KMS-11 (cell line): ENCODE measurements around the gene PSMD13.
A peak's percentile ranks its signal among the peaks of the same experiment; 100 is the strongest.
"Not testable (repeated sequence)": the region's sequence is repeated elsewhere in the genome, so short reads cannot be mapped to it uniquely, and the experiment has no call there.

Experiments used
- H2AFZ ChIP-seq: fragments of 200-600 bp; sonication (generic); 2 replicates; pipeline ENCODE4 v1.6.1; 2016; ENCODE audit warnings: antibody characterized with exemption, mixed run types, low read depth
- H3K27ac ChIP-seq: fragments of 200-600 bp; sonication (generic); 2 replicates; pipeline ENCODE4 v1.6.1; 2016; ENCODE audit warnings: mild to moderate bottlenecking, mixed run types
- H3K27me3 ChIP-seq: fragments of 200-600 bp; sonication (generic); 2 replicates; pipeline ENCODE4 v1.6.1; 2017; ENCODE audit warnings: mild to moderate bottlenecking, low read depth, mixed run types, moderate library complexity; ENCODE audit not compliant: insufficient read depth
- H3K36me3 ChIP-seq: fragments of 200-600 bp; sonication (generic); 2 replicates; pipeline ENCODE4 v1.6.1; 2017; ENCODE audit warnings: mild to moderate bottlenecking, mixed run types; ENCODE audit not compliant: insufficient read depth
- H3K4me1 ChIP-seq: fragments of 200-600 bp; sonication (generic); 2 replicates; pipeline ENCODE4 v1.6.1; 2016; ENCODE audit warnings: mild to moderate bottlenecking, low read depth, mixed run types; ENCODE audit not compliant: poor library complexity, severe bottlenecking
- H3K4me2 ChIP-seq: fragments of 200-600 bp; sonication (generic); 2 replicates; pipeline ENCODE4 v1.7.0; 2016; ENCODE audit warnings: mild to moderate bottlenecking, mixed run types
- H3K4me3 ChIP-seq: fragments of 200-600 bp; sonication (generic); IDR thresholded peaks from 2 replicates; pipeline ENCODE4 v1.6.1; 2017; ENCODE audit warnings: low read depth, low read length, mixed read lengths; ENCODE audit not compliant: insufficient read depth
- H3K79me2 ChIP-seq: fragments of 200-600 bp; sonication (generic); 2 replicates; pipeline ENCODE4 v1.6.1; 2016; ENCODE audit warnings: low read depth, mixed run types; ENCODE audit not compliant: insufficient read depth
- H3K9ac ChIP-seq: fragments of 200-600 bp; sonication (generic); 2 replicates; pipeline ENCODE4 v1.6.1; 2016; ENCODE audit warnings: mild to moderate bottlenecking, mixed run types
- H4K20me1 ChIP-seq: fragments of 200-600 bp; sonication (generic); 2 replicates; pipeline ENCODE4 v1.6.1; 2016; ENCODE audit warnings: mild to moderate bottlenecking, mixed run types; ENCODE audit not compliant: insufficient read depth
- TF ChIP-seq, protein P1 (sequence below): fragments of 200-600 bp; sonication (generic); conservative IDR thresholded peaks from 2 replicates; pipeline ENCODE4 v1.6.1; 2017; ENCODE audit warnings: low read depth, mild to moderate bottlenecking, antibody characterized with exemption, low read length, moderate library complexity, mixed read lengths

The PSMD13 gene

DNA sequence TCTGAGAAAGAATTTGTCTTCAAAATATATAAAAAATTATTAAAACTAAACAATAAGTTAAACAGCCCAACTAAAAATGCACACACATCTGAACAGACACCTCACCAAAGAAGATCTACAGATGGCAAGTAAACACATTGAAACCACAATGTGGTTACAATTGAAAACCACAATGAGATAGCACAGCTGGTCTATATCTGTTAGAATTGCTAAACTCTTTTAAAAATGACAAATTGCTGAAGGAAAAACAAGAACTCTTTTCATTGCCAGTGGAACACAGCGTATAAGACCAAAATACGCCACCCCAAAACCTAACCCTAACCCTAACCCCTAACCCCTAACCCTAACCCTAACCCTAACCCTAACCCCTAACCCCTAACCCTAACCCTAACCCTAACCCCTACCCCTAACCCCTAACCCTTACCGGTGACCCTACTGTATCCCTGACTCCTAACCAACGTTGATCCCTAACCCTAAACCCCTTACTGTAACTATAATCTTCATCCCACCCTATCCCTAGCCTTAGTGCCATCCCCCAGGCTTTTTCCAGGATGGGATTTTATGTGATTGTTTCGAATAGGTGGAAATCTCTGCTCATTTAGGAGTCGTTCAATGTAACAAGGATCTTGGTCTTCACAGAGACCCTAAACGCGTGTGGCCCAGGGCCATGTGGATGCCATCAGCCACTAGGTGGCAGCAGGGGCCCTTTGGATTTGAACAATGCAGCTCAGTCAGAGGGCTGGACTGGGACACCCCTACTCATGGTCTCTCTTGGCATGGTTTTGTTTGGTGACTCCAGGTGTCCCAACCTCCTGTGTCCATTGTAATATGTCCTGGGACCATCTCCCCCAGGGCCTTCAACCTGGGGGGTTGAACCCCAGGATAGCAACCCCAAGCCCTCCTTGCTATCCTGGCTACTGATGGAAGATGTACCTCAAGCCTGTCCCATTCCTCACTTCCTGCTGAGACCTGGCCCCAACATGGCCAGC lies 45.0 kb upstream of the PSMD13 start:
- Histone ChIP-seq H3K4me1 (peaks cover 12% of the 10 kb centered on the region), H3K27ac (peak overlapping the region; percentile 38; the same call in 1 of the 2 replicates), H3K4me2 (0 out of 2 replicates have a peak overlapping the region, but pooled peaks have one; percentile 19)
- not testable (repeated sequence) for H3K36me3 ChIP-seq, H3K4me3 ChIP-seq, H2AFZ ChIP-seq, H3K79me2 ChIP-seq, H4K20me1 ChIP-seq, H3K27me3 ChIP-seq, H3K9ac ChIP-seq
- TF ChIP-seq, protein P1, sequence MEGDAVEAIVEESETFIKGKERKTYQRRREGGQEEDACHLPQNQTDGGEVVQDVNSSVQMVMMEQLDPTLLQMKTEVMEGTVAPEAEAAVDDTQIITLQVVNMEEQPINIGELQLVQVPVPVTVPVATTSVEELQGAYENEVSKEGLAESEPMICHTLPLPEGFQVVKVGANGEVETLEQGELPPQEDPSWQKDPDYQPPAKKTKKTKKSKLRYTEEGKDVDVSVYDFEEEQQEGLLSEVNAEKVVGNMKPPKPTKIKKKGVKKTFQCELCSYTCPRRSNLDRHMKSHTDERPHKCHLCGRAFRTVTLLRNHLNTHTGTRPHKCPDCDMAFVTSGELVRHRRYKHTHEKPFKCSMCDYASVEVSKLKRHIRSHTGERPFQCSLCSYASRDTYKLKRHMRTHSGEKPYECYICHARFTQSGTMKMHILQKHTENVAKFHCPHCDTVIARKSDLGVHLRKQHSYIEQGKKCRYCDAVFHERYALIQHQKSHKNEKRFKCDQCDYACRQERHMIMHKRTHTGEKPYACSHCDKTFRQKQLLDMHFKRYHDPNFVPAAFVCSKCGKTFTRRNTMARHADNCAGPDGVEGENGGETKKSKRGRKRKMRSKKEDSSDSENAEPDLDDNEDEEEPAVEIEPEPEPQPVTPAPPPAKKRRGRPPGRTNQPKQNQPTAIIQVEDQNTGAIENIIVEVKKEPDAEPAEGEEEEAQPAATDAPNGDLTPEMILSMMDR: peak; percentile 43

DNA sequence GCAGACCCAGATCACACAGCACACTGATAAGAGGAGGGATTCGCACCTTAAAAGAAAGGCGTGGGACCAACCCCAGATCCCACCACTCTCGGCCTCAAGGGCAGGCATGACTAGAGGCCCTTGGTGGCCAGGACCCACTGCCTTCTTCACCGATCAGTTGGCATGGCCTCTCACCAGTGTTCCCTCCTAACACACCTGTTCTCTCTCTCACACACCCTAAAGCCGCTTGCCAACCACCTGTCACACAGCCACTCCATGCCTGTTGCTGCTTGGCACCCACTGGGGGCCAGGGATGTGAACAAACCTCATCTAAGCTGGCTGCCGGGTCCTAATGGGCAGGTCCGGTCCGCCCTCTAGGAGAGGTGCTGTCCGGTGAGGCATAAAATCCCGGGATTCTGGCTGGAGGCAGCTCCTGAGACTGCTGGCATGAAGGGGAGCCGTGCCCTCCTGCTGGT lies 44.1 kb upstream of the PSMD13 start, which contains the start of gene SCGB1C1:
Gene SCGB1C1 (plus strand): TSS at position 405 of the 455 bp plus-strand sequence. CDS start 22 bp downstream, at position 427.
- H3K4me3 ChIP-seq, H3K27ac ChIP-seq, H4K20me1 ChIP-seq, H3K36me3 ChIP-seq, H2AFZ ChIP-seq, H3K27me3 ChIP-seq, H3K9ac ChIP-seq, H3K79me2 ChIP-seq: not testable (repeated sequence)
- Histone ChIP-seq H3K4me1 (peaks cover 12% of the 10 kb centered on the region), H3K4me2 (0 out of 2 replicates have a peak within 1 kb of the TSS, but pooled peaks have one; percentile 19)

DNA sequence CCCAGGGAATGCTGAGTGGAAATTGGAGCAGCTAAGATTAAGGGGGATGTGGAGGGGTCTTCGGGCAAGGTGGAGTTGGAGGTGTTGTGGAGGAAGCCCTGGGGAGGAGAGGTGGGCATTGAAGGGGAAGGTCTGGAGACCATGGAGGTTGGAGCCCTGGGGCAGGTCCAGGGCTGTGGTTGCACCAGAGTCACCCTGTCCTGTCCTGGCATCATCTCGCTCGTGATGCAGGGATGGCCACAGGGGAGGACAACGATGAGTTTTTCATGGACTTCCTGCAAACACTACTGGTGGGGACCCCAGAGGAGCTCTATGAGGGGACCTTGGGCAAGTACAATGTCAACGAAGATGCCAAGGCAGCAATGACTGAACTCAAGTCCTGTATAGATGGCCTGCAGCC lies 43.3 kb upstream of the PSMD13 start:
- not testable (repeated sequence) for H3K4me2 ChIP-seq

DNA sequence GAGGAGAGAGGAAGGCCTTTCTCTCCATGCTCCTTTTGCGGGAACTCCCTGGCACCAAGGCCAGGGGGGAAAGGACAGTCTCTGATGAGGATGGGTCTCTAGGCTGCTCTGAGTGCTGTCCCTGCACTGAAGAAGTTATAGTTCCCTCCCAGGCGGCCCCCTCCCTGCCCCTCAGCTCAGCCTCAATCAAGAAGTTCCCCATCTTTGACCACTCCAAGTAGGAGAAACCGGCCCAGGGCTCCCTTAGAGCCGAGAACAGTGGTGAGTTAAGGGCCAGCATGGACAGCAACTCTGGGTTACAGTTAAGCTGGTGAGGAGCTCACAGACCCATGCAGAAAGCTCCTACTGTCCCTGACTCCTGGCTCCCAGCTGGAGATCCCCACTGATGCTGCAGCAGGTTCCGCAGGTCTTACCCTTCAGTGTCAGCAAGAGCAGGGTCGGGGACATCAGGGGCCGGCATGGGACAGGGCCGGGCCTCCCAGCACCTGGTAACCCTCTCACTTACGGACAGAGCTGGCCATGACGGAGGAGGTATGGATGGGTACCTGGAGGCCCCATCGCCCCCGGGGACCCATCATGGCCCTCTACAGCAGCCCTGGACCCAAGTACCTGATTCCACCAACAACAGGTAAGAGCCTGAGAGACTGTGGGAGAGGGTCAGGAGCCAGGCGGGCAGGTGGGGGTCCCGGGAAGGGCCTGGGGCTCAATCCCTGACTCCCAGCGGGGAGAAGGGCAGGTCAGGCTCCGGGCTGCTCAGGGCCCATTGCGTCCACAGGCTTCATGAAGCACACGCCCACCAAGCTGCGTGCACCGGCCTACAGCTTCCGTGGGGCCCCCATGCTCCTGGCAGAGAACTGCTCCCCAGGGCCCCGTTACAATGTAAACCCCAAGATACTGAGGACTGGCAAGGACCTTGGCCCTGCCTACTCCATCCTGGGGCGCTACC lies 39.7 kb upstream of the PSMD13 start:
- no peak overlapping the region for H3K4me3 ChIP-seq
- H4K20me1 ChIP-seq: no peaks in the 10 kb centered on the region
- no peaks in the 10 kb centered on the region for H3K79me2 ChIP-seq
- H3K4me1 ChIP-seq: no peaks in the 10 kb centered on the region
- no peak overlapping the region for H3K9ac ChIP-seq
- no peak overlapping the region for H3K27ac ChIP-seq
- no peaks in the 10 kb centered on the region for H3K27me3 ChIP-seq
- no peak overlapping the region for H3K4me2 ChIP-seq
- no peak overlapping the region for H2AFZ ChIP-seq
- TF ChIP-seq, protein P1: no peak
- H3K36me3 ChIP-seq: no peaks in the 10 kb centered on the region

More for the DNA sequence above, 43.3 kb upstream of the PSMD13 start:
- H4K20me1 ChIP-seq, H3K36me3 ChIP-seq, H3K27ac ChIP-seq, H3K9ac ChIP-seq, H2AFZ ChIP-seq, H3K27me3 ChIP-seq, H3K79me2 ChIP-seq, H3K4me3 ChIP-seq: not testable (repeated sequence)
- peaks cover 12% of the 10 kb centered on the region for H3K4me1 ChIP-seq

DNA sequence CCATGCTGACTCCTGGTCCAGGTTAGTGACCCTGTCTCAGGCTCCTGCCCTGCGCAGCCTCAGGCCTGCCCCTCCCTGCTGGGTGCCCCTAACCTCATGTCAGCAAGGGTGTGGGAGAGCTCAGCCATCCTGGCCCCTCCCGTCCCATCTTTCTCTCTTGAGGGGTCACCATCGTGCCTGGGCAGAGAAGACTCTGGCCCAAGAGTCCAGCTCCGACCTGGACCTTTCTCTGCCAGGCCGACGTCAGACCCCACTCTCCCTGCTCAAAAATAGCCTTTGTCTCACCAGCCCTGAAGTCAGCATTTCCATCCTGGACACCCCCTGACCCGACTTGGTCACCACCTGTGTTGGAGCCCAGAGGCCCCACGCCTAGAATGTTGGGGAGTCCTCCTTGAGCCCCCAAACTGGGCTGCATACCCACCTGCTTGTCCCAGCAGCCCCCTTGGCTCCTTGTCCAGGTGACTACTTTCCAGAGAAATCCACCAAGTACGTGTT lies 39.0 kb upstream of the PSMD13 start:
- Histone ChIP-seq H3K4me3 (no peak overlapping the region), H3K4me2 (no peak overlapping the region), H3K27ac (no peak overlapping the region), H3K4me1 (no peaks in the 10 kb centered on the region), H3K9ac (no peak overlapping the region), H3K36me3 (no peaks in the 10 kb centered on the region), H3K79me2 (no peaks in the 10 kb centered on the region), H2AFZ (no peak overlapping the region), H3K27me3 (no peaks in the 10 kb centered on the region), H4K20me1 (no peaks in the 10 kb centered on the region)
- TF ChIP-seq, protein P1: no peak
